HCEC 1CT (cell line): ENCODE measurements around the gene NUP210.
"Not testable (repeated sequence)": the region's sequence is repeated elsewhere in the genome, so short reads cannot be mapped to it uniquely, and the experiment has no call there.

ENCODE experiments used
- DNase-seq: peaks from one replicate; pipeline ENCODE4 v3.0.0-alpha.2; 2017

The NUP210 gene

GRCh38 chr3:13420045-13420830 is at the start of gene NUP210:
Gene NUP210 (minus strand): TSS chr3:13420322. CDS start chr3:13420226, 96 bp downstream.
- DNase-seq = no peak

GRCh38 chr3:13466781-13467180 is 46.7 kb upstream of the NUP210 start:
- no peak for DNase-seq

- no peak for DNase-seq
Observed at GRCh38 chr3:13465236-13465873, 45.2 kb upstream of the NUP210 start.

GRCh38 chr3:13463618-13464400 is 43.7 kb upstream of the NUP210 start:
- DNase-seq = no peak

- no peak for DNase-seq
Observed at GRCh38 chr3:13462822-13463221, 42.7 kb upstream of the NUP210 start.

GRCh38 chr3:13462125-13462629 is 42.1 kb upstream of the NUP210 start:
- DNase-seq = no peak

GRCh38 chr3:13461169-13462124 is 41.3 kb upstream of the NUP210 start:
- DNase-seq = no peak

GRCh38 chr3:13460341-13460736 is 40.2 kb upstream of the NUP210 start:
- DNase-seq = no peak

- DNase-seq = no peak
Observed at GRCh38 chr3:13459605-13460340, 39.7 kb upstream of the NUP210 start.

GRCh38 chr3:13457593-13457992 is 37.5 kb upstream of the NUP210 start:
- DNase-seq = no peak

GRCh38 chr3:13455644-13456043 is 35.5 kb upstream of the NUP210 start:
- DNase-seq = no peak

- DNase-seq = no peak
Observed at GRCh38 chr3:13452490-13453335, 32.6 kb upstream of the NUP210 start.

GRCh38 chr3:13451301-13451673 is 31.2 kb upstream of the NUP210 start:
- no peak for DNase-seq

- not testable (repeated sequence) for DNase-seq
Observed at GRCh38 chr3:13442882-13443281, 22.8 kb upstream of the NUP210 start.

- no peak for DNase-seq
Observed at GRCh38 chr3:13440204-13440817, 20.2 kb upstream of the NUP210 start.

- not testable (repeated sequence) for DNase-seq
Observed at GRCh38 chr3:13436213-13436612, 16.1 kb upstream of the NUP210 start.

GRCh38 chr3:13433912-13434311 is 13.8 kb upstream of the NUP210 start:
- DNase-seq = no peak

GRCh38 chr3:13432093-13432492 is 12.0 kb upstream of the NUP210 start:
- DNase-seq = no peak

- not testable (repeated sequence) for DNase-seq
Observed at GRCh38 chr3:13430411-13430875, 10.3 kb upstream of the NUP210 start.
